Heart left ventricle (tissue), 13 donors: Measurements from ENCODE around the gene UBE4A.

Experiments
- CTCF ChIP-seq, 12 donors: fragments of 200-600 bp; sonication (generic) in 4 of 12; IDR thresholded peaks; one replicate each; pipeline versions ENCODE4 v1.5.0 to v1.8.0; 2018 to 2022; ENCODE audit warnings: antibody characterized with exemption in 12 of 12, mild to moderate bottlenecking in 5 of 12
- POLR2A ChIP-seq, 2 donors: fragments of 450-650 bp; IDR thresholded peaks; one replicate each; pipeline ENCODE4 v1.6.1; 2017; ENCODE audit warnings: antibody characterized with exemption in 2 of 2, mild to moderate bottlenecking in 2 of 2, moderate library complexity in 2 of 2
- donor health status: ischemic (EF 13 %, LVEDD 7.1; RV severe dilation, severe dysfunction).
- donor health status: DM: no; HTN: yes; CAD: no.
- donor health status: DM: no; HTN: no; CAD: no.
- donor health status: ischemic (EF 25% LVEDD 6.9; RV normal size, moderate dysfunction).
- donor health status: ischemic (EF 25% LVEDD 5.7; RV mildly dilated, moderate dysfunction).
- donor health status: ischemic (EF 35%, LVEDD 5.7; RV mildly dilated, moderate dysfunction).
- donor health status: nonischemic (EF 11% LVEDD 7.7; RV severe dilation, severe dysfunction).
- donor health status: DM: yes; HTN: yes; CAD: no.
- donor health status: PGD.
- donor health status: ischemic (EF 29% LVEDD 5.4; RV normal size, mild dysfunction).
- donor health status: nonischemic (EF 23%, LVEDD 6.1; RV moderate dilation, normal function).

- TF ChIP-seq POLR2A (IDR thresholded peaks at IDR 0.05) (no peak), CTCF (IDR thresholded peaks at IDR 0.05) (no peak)
These were observed 76.0 kb downstream of the UBE4A start for GRCh38 chr11:118435290-118435892.
